CD14-positive monocyte (primary cell): ENCODE measurements around the gene CBS. TPM values are rescaled to one million over a fixed set of nuclear protein-coding genes. Genes with fewer than 3 reads are reported as not detected.
A peak's percentile ranks its signal among the peaks of the same experiment; 100 is the strongest.
"Not testable (repeated sequence)": the region's sequence is repeated elsewhere in the genome, so short reads cannot be mapped to it uniquely, and the experiment has no call there.

Experiments
- DNase-seq, 3 donors: peaks; one replicate each; pipeline ENCODE4 v3.0.0-alpha.2; 2011 to 2022
- H2AFZ ChIP-seq: 2 replicates; pipeline ENCODE4 v1.6.0; 2012; ENCODE audit warnings: mild to moderate bottlenecking, low read depth, low read length, inconsistent platforms; ENCODE audit not compliant: insufficient read depth, poor library complexity, severe bottlenecking
- H3K27ac ChIP-seq, 2 donors: 1 replicate in 1 of 2; 2 replicates in 1 of 2; pipeline ENCODE4 v1.5.1; 2012 to 2013; ENCODE audit warnings: low read length in 2 of 2, control low read depth in 1 of 2, inconsistent platforms in 1 of 2, low read depth in 1 of 2, mild to moderate bottlenecking in 1 of 2
- H3K27me3 ChIP-seq, 2 donors: one replicate each; pipeline versions ENCODE4 v1.6.0 to v1.6.1; 2011 to 2013; ENCODE audit warnings: low read length in 2 of 2; ENCODE audit not compliant: control insufficient read depth in 2 of 2, insufficient read depth in 2 of 2
- H3K36me3 ChIP-seq, 2 donors: replicated peaks in 1 of 2; 1 replicate in 1 of 2; 2 replicates in 1 of 2; pipeline versions ENCODE4 v1.5.1 to v1.6.1; 2012 to 2013; ENCODE audit warnings: low read length in 2 of 2, control low read depth in 1 of 2, inconsistent platforms in 1 of 2, mild to moderate bottlenecking in 1 of 2; ENCODE audit not compliant: insufficient read depth in 2 of 2, control insufficient read depth in 1 of 2
- H3K4me1 ChIP-seq, 2 donors: 1 replicate in 1 of 2; 2 replicates in 1 of 2; pipeline versions ENCODE4 v1.5.1 to v1.6.1; 2012 to 2013; ENCODE audit warnings: low read length in 2 of 2, control low read depth in 1 of 2, inconsistent platforms in 1 of 2, mild to moderate bottlenecking in 1 of 2, moderate library complexity in 1 of 2; ENCODE audit not compliant: insufficient read depth in 2 of 2, control insufficient read depth in 1 of 2
- H3K4me2 ChIP-seq: replicated peaks from 2 replicates; pipeline ENCODE3; 2012; ENCODE audit warnings: low read length, moderate library complexity, mild to moderate bottlenecking; ENCODE audit not compliant: poor library complexity, severe bottlenecking; ENCODE audit errors: extremely low read depth
- H3K4me3 ChIP-seq, 3 experiments: fragments of 200-600 bp in 1 of 3; sonication (generic) in 1 of 3; replicated peaks in 1 of 3; 1 replicate in 2 of 3; 2 replicates in 1 of 3; pipeline ENCODE4 v1.5.1; 2011 to 2013; ENCODE audit warnings: low read length in 3 of 3, mild to moderate bottlenecking in 3 of 3, control low read depth in 2 of 3, low read depth in 2 of 3, inconsistent platforms in 1 of 3, moderate library complexity in 1 of 3
- H3K79me2 ChIP-seq: 2 replicates; pipeline ENCODE4 v1.6.0; 2012; ENCODE audit warnings: mild to moderate bottlenecking, control low read depth, inconsistent platforms, low read length, moderate library complexity; ENCODE audit not compliant: insufficient read depth
- H3K9ac ChIP-seq: 2 replicates; pipeline ENCODE4 v1.6.0; 2017; ENCODE audit warnings: low read length, mild to moderate bottlenecking; ENCODE audit not compliant: insufficient read depth, poor library complexity, severe bottlenecking
- H3K9me3 ChIP-seq, 2 donors: replicated peaks in 1 of 2; 1 replicate in 1 of 2; 2 replicates in 1 of 2; pipeline versions ENCODE4 v1.5.1 to v1.6.1; 2012 to 2013; ENCODE audit warnings: low read length in 2 of 2, control low read depth in 1 of 2; ENCODE audit not compliant: control insufficient read depth in 1 of 2, insufficient read depth in 1 of 2
- H4K20me1 ChIP-seq: 2 replicates; pipeline ENCODE4 v1.6.0; 2012; ENCODE audit warnings: mild to moderate bottlenecking, low read length, control low read depth, moderate library complexity; ENCODE audit not compliant: insufficient read depth
- H3K27ac Mint-ChIP-seq, 7 donors: one replicate each; pipeline ENCODE4 v1.8.0; 2020; ENCODE audit warnings: mild to moderate bottlenecking in 7 of 7, mixed read lengths in 7 of 7, moderate library complexity in 6 of 7, inconsistent platforms in 2 of 7
- H3K27me3 Mint-ChIP-seq, 3 donors: one replicate each; pipeline ENCODE4 v1.8.0; 2021 to 2022; ENCODE audit warnings: low read depth in 3 of 3, mild to moderate bottlenecking in 3 of 3, mixed read lengths in 3 of 3, moderate library complexity in 3 of 3, inconsistent platforms in 1 of 3
- H3K36me3 Mint-ChIP-seq, 2 donors: one replicate each; pipeline ENCODE4 v1.8.0; 2020; ENCODE audit warnings: mixed read lengths in 2 of 2, inconsistent platforms in 1 of 2, mild to moderate bottlenecking in 1 of 2
- H3K4me1 Mint-ChIP-seq: one replicate; pipeline ENCODE4 v1.8.0; 2020; ENCODE audit warnings: mild to moderate bottlenecking, mixed read lengths
- H3K4me3 Mint-ChIP-seq, 2 donors: one replicate each; pipeline ENCODE4 v1.8.0; 2020; ENCODE audit warnings: mild to moderate bottlenecking in 2 of 2, mixed read lengths in 2 of 2, moderate library complexity in 1 of 2
- H3K9me3 Mint-ChIP-seq, 7 donors: one replicate each; pipeline ENCODE4 v1.8.0; 2020 to 2022; ENCODE audit warnings: mixed read lengths in 7 of 7, mild to moderate bottlenecking in 6 of 7, moderate library complexity in 6 of 7, inconsistent platforms in 2 of 7
- WGBS: methylation state at CpG from one replicate; pipeline ENCODE4 v1.1.5; 2013; ENCODE audit warnings: missing lambda C conversion rate; ENCODE audit not compliant: insufficient coverage; 5-methylcytosine and 5-hydroxymethylcytosine counted together
- intact Hi-C, 2 donors: fragments of 100-400 bp; cut with micrococcal nuclease; formaldehyde crosslinking; loops; one replicate each; pipeline versions ENCODE4 v1.15.0 to v1.15.1; 2023
- polyA plus RNA-seq, 3 donors: library from polyadenylated mRNA; depleted of rRNA in 1 of 3; unstranded in 2 of 3; stranded (reverse) in 1 of 3; fragments of 300-500 nt in 2 of 3; fragments of >200 nt in 1 of 3; fragmentation: Illumina TruSeq in 2 of 3; gene quantifications; 1 replicate in 2 of 3; 2 replicates in 1 of 3; pipeline ENCODE4 v1.2.3, GENCODE V29; 2012 to 2021

Gene CBS
- polyA plus RNA-seq, 3 donors, result 0.19 TPM; not detected in 2

DNA sequence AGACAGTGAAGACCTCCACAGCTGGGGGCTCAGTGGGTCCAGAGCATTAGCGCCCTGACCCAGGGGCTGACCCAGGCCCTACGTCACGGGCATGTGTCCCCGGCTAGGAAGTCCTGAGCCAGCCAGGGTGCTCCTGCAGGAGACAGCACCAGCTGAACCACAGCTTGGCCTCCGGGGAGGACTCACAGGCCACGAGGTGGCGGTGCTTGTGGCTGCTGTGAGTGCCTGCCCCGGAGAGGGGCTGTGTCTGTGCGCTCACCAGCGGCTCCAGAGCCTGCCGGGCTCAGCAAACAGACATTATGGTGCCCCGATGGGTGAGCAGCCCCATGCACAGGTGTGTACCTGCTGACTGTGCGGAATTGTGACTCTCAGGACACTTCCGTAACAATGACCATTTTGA is 31.1 kb downstream of the CBS start:
- H3K4me3 ChIP-seq, H3K9me3 Mint-ChIP-seq, H2AFZ ChIP-seq, H3K4me1 Mint-ChIP-seq, H3K9ac ChIP-seq, H3K36me3 ChIP-seq, H3K4me3 Mint-ChIP-seq, H3K79me2 ChIP-seq, H3K36me3 Mint-ChIP-seq, H3K27me3 Mint-ChIP-seq, H3K27me3 ChIP-seq, H3K27ac Mint-ChIP-seq, DNase-seq, intact Hi-C loops, H3K9me3 ChIP-seq, H3K4me2 ChIP-seq, H4K20me1 ChIP-seq, H3K4me1 ChIP-seq, H3K27ac ChIP-seq: not testable (repeated sequence)
- WGBS, result 94% methylated on average over 3 of the region's 14 CpGs

- H3K27me3 Mint-ChIP-seq, H3K9ac ChIP-seq, H3K27me3 ChIP-seq, H3K9me3 ChIP-seq, H3K4me3 Mint-ChIP-seq, H3K9me3 Mint-ChIP-seq, H3K36me3 Mint-ChIP-seq, H3K27ac ChIP-seq, H2AFZ ChIP-seq, H3K4me2 ChIP-seq, H3K4me1 ChIP-seq, H3K4me3 ChIP-seq, H3K36me3 ChIP-seq, DNase-seq, H3K27ac Mint-ChIP-seq, intact Hi-C loops, H4K20me1 ChIP-seq, H3K79me2 ChIP-seq, H3K4me1 Mint-ChIP-seq: not testable (repeated sequence)
- 98% methylated on average over 4 of the region's 14 CpGs for WGBS
Observed at GRCh38 chr21:43043291-43043690, 32.3 kb downstream of the CBS start.

GRCh38 chr21:43042169-43042568 is 33.5 kb downstream of the CBS start:
- H2AFZ ChIP-seq, DNase-seq, H3K27me3 Mint-ChIP-seq: not testable (repeated sequence)

DNA sequence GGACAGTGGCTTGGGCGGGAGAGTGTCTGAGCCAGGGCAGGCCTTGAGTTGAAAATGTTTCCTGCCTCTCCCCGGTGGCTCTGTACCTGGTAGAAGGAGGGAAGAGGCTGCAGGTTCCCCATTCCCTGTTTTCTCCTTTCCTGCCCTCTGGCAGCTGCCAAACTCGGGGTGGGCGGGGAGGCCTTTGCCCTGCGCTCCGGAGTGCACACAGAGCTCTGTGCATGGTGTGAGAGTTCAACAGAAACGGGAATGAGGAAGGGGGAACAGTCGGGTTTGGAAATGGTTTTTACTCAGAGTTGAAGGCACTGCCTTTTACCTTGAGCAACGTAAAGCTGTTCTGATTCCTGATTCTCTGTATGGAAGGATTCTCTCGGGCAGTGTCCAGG is 37.0 kb downstream of the CBS start:
- H3K9me3 ChIP-seq, H3K9ac ChIP-seq, H3K4me3 Mint-ChIP-seq, H2AFZ ChIP-seq, H3K9me3 Mint-ChIP-seq, H3K4me1 ChIP-seq, H3K79me2 ChIP-seq, H3K36me3 ChIP-seq, H3K27ac ChIP-seq, H3K4me2 ChIP-seq, intact Hi-C loops, H4K20me1 ChIP-seq, H3K4me3 ChIP-seq, H3K27me3 ChIP-seq, H3K36me3 Mint-ChIP-seq, DNase-seq, H3K27me3 Mint-ChIP-seq, H3K4me1 Mint-ChIP-seq: not testable (repeated sequence)
- WGBS, result no CpG with 5 or more reads among the region's 10 CpGs
- peak overlapping the region in 4 of 7 donors; percentile 51 to 81 (median 64) for H3K27ac Mint-ChIP-seq

More at GRCh38 chr21:43042169-43042568, 33.5 kb downstream of the CBS start:
- H3K36me3 ChIP-seq, H3K4me3 ChIP-seq, H3K9me3 ChIP-seq, H4K20me1 ChIP-seq, H3K27ac Mint-ChIP-seq, H3K4me1 ChIP-seq, H3K4me1 Mint-ChIP-seq, H3K4me3 Mint-ChIP-seq, H3K9me3 Mint-ChIP-seq, H3K36me3 Mint-ChIP-seq, H3K79me2 ChIP-seq, H3K27ac ChIP-seq, H3K4me2 ChIP-seq, intact Hi-C loops, H3K9ac ChIP-seq, H3K27me3 ChIP-seq: not testable (repeated sequence)
- 100% methylated on average over 1 of the region's 5 CpGs for WGBS
